ENCODE data around the gene ANK2.
"Not testable (repeated sequence)": the region's sequence is repeated elsewhere in the genome, so short reads cannot be mapped to it uniquely, and the experiment has no call there.

ANK2 gene

DNA sequence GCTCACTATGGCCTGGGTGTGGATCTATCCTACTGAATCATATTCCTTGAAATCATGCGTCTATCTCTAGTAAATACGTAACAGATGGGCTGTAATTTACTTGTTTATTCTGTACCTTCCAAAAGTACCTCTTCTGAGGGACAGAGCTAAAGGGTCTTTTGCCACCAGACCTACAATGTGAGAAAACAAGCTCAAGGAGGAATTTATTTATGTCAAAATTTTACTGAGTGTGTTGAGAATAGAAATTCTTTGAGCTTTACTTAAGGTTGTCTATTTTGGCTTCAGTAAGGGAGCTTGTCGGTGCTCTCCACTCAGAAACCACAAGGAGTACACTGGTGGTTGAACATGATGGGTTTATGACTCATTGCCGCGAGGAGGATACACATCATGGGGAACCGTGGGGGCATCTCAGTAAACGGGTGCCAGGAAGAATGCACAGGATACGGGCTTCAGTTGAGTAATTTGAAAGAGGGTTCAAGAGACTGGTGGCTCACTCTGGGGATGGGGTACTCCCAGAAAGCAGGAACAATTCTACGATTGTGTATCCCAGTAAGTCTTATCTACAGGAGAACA lies 3.0 kb downstream of the ANK2 start:
- no peak for DNase-seq

DNA sequence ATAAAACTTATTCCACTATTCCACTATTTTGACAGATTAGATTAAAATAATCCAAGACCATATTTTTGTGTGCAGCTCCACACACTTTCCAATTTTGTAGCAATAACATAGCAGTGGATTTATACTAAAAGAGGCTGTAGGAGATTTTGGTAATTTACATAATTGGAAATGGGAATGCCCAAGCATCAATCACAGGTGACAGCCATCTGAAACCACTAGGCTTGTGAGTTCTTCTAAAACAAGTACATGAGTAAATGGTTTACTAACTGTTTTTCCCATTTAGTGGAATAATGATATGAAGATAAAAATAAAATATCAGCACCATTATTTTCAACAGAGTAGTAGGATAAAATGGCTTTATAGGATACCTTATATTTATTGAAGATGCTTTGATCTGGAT lies 4.4 kb downstream of the ANK2 start:
- DNase-seq, result no peak

DNA sequence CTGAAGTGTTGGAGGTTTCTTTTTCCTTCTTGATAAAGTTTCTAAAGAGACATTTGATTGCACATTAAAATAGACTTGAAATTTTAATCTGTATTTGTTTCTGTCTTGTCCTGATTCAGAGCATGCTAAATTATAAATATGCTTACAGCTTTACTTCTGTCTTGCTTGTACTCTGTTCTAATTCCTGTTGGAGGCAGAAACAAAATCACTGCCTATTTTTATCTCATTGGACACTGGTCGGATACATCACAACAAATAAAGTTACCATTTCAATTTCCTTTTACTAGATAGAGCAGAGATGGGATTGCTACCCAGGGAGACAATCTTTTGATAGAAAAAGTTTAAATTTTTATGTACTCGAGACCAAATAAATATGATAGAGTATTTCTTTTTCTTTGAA lies 6.9 kb downstream of the ANK2 start:
- no peak for DNase-seq

DNA sequence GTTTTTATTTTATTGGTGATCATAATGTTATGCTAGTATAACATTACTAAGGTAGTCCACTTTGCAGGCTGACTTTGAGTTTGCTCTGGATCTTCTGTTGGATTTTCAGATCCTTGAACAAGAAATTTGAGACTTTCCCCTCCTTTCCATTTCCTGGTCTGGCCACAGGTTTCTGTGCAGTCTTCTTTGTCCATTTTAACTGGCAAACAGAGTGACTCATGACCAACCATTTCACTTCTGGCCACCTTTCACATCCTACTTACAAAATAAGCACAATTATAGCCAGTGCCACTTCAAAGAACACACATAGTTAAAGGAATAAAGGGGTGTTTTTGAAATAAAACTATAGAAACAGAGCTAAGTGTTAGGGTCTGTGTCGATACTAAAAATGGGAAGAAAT lies 8.4 kb downstream of the ANK2 start:
- DNase-seq, result no peak

DNA sequence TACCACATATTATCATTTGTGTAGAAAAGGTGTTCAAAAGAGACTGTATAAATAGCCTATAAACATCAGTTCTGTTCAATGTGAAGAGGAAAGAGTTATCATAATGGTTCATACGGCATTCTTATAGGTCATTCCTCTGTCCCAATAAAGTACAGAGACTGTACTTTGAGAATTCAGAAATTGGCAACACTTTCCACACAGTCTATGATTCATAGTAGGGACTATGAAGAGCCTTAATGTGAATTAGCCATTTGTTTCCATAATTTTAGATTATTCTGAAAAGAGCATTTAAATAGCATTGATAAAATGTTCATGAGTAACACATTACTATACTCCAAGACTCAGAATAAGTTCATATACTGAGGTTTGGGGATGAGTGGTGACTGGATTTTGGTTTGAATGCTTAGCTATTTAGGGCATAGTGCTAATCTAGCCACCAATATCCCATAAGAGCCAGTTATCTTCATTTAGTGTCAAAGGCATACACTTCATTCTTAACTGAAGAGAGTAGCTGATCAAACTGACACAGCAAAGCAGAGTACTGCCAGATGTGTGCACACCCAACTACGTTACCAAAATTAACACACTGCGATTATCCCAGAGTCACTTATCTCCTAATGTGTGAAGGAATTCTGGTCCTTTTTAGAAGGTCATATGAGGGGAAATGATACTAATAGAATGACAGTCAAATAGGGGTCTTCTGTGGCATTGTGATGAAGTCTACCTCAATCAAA lies 10.2 kb downstream of the ANK2 start:
- DNase-seq, result no peak

DNA sequence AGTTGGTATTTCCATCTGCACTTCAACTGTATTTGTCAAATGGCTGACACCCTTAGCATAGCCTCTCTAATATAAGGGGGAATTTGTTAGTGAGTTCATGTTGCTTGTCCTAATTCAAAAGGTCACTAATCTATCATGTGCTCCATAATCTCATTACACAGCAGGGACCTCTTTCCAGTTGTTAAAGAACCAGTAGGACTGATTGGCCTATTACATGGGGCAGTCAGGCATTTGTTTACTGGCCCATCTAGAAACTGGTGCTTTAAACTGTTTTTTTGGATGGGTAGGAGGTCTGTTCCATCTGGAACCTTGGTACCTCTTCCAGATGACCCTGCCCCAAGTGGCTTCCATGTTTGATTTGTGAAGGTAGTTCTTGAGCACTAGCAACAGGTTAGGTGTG lies 11.4 kb downstream of the ANK2 start:
- no peak for DNase-seq

DNA sequence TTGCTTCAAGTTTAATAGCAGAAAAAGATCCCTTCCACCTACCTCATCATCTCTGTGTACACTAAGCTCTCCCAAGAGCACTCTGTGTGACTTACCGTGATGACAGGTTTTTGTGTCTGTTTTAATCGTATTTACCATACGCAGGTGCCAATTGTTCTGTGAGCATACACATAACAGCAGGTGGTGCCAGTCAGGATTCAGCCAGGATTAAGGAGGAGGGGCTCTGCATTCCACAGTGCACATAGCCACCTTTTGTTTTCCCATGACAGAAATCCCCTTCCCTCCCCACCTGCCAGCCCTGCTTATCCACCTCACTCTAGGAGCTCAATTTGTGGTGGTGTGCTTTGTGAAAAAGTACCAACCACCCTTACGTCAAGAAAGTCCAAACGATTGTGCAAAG lies 14.8 kb downstream of the ANK2 start:
- DNase-seq, result no peak

DNA sequence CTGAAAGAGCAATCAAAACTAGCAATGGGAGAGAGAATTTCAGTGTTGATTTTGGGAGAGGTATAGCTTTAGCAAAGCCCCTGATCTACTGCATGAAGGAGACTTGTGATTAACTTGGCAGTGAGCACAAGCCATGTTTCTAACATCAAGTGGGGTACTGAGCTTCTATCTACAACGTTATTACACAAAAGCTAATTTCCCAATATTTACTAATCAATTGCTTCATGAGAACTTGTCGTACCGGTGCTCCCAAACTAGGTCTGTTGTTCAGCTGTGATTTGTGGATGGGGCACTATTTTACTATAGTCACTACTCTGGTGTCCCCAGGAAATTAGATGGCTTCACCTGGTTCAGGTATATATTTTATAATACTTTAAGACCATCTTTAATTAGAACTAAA lies 16.2 kb downstream of the ANK2 start:
- no peak for DNase-seq

DNA sequence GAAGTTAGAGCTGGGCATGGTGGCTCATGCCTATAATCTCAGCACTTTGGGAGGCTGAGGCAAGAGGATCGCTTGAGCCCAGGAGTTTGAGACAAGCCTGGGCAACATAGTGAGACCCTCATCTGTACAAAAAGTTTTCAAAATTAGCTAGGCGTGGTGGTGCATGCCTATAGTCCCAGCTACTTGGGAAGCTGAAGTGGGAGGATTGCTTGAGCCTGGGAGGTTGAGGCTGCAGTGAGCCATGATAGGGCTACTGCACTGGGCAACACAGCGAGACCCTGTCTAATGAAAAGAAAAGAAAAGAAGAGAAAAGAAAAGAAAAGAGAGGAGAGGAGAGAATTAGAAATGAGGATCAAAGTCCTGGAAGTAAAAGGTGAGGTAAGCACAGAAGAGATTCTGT lies 19.3 kb downstream of the ANK2 start:
- DNase-seq, result not testable (repeated sequence)

DNA sequence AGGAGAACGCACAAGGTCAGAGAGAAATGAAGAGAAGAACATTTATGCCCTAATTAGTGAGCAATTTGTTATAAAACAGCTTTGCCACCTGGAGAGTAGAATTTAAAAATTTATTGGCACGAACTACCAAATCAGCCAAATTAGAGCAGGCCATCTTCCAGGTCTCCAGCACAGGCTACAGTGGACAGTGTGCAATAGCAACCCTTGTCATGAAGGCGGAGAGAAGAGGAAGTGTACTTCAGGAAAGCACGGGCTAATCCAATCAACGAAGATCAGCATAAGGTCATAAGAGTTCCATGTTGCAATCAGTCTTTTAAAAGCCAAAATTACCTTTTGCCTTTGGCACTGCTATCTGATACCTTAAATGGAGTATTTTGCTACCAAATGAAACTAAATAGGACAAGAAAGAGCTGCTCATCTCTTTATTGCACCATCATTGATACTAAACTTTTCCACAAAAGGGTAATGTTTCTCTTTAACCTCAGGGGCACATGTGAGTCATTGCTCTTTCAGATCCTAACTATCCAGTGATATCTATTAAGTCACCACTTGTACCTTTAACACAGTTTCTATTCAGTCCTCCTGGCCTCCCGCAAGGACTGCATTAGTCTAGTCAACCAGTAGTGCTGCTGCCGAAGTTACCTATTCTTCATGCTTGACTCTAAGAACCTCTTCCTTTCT lies 19.9 kb downstream of the ANK2 start:
- DNase-seq, result no peak

DNA sequence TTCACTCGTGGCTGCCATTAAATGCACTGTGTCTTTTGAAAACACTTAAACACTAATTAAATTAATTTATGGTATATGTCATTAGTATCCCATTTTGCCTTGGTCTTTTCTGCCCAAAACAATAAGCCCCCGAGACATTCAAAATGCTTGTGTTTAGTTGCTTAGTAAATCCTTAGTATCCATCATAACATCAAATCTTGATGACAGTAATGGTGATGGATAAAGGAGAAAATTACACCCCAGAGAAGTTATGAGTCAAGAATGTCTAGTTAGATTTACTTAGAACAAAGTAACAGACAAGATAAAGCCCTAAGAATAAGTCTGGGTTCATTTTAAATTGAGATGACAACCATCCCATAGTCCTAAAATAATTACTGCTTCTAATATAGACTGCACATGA lies 21.3 kb downstream of the ANK2 start:
- DNase-seq, result no peak

DNA sequence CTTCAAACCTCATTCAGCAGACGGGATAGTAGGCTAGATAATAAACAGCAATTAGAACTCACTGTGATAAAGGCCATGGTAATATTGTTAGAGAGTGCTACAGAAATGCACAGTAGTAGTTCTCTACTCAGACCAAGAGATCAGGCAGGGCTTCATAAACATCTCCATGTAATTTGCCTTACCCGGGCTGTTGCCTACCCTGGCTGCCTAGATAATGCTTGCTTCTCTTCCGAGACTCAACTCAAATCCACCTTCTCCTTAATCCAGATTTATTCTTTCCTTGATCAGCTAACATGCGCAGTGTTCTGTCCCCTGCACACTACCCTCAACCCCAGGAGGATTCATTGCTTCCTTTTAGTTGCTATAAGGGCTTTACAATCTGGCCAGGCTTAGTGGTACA lies 21.8 kb downstream of the ANK2 start:
- no peak for DNase-seq

DNA sequence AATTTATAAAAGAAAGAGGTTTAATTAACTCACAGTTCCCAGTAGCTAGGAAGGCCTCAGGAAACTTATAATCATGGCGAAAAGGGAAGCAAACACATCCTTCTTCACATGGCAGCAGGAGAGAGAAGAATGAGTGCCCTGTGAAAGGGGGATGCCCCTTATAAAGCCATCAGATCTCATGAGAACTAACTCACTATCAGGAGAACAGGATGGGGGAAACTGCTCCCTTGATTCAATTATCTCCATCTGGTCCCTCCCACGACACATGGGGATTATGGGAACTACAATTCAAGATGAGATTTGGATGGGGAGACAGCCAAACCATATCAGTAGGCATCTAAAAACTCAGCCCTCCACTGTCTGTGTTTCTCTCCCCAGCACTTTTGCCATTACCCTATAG lies 22.4 kb downstream of the ANK2 start:
- no peak for DNase-seq

DNA sequence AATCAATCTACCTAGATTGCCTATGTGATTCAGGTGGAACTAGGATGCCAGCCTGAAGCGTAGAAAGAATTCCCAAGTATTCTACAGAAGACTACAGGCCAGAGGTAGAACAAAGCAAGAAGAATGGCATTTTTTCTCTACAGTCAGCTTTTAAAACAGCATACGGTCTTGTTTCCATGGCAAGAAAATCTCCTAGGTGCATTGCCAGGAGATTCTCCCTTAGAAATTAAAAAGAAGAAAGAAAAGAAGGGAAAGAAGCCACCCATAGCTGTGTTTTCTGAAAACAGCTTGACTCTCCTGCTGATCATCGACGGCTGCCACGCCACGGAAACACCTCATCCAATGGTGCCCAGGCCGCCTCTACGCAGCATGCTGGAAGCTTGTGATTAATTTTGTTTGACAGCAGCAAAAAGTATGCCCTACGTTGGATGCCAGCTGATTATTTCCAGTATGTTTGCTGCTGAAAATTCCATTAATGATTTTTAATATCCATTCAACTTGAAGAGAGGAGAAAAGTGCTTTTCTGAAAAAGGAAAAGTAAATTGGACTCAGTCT lies 24.1 kb downstream of the ANK2 start:
- no peak for DNase-seq

DNA sequence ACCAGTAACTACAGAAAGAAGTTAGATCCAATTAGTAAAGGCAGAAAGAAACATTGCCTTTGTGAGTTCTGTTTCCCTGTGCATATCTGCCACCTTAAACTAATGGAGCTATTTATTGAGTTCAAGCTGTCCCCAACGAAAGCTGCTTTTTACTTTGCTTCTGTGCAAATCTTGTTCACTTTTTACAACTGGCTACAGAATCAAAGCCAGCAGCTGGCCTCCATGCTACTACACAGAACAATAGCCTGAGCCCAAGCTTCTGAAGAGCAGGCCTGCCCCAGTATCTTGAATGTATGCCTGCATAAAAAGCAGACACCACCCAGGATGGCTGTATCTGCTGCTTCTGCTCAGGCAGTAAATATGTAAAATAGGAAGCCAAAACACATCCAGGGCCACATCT lies 28.1 kb downstream of the ANK2 start:
- no peak for DNase-seq

DNA sequence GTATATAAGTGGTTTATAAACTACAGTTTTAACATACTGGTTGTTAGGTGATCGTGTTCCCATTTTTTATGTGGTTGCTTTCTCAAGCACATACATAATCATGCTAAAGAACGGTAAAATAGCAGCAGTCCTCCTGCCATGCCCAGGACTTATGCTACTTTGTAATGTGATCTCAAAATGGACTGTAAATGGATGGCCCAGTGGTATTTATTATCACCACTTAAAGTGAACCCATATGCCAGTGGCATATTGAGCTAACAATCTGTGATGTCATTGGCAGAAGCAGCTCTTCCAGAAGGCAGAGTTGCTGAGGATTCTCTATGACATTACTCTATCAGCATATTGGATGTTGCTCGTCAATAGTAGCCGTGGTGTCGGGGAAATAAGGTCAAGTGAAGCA lies 28.6 kb downstream of the ANK2 start:
- no peak for DNase-seq

DNA sequence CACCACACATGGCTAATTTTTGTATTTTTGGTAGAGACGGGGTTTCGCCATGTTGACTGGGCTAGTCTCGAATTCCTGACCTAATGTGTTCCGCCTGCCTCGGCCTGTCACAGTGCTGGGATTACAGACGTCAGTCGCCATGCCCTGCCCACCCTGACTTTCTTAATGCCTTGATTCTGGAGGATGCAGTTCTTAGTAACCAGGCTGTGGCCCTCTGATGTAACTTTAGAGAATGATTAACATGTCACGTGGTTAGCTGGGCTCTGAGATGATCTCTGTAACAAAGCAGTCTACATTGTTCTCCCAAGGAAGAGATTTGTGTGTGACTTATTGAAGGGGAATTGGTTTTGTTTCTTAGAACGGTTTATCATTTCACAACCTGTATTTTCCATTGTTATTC lies 30.6 kb downstream of the ANK2 start:
- DNase-seq, result no peak

DNA sequence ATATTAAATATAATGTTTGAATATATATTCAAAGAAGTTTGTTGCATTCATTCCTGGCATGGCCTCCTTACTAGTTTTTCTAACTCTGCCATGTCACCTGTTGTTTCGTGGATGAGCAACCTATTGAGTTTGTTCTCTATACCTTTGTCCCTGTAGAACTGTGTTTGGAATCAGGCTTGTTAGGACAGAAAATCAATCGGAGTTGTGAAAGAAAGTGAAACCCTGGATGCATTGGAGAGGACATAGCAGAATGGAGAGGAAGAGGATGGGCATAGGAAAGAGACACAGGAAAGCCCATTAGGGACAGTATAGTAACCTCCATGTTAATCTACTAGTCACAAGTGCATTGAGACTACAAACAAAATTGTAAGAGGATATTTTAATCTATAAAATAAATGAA lies 31.2 kb downstream of the ANK2 start:
- DNase-seq, result no peak

DNA sequence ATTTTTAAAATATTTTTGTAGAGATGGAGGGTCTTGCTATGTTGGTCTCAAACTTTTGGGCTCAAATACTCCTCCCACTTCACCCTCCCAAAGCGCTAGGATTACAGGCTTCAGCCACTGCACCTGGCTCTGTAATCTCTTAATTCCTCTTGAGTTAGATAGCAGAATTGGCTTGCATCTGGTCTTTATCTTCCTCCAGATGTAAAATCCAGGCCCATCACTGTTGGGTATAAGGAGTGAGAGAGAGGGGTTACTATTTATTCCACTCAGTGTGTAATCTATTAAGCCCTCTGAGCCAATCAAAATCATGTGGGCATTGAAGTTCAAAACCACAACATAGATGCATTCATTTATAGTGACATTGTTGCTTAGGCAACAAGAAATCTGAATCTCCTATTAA lies 33.9 kb downstream of the ANK2 start:
- DNase-seq, result no peak

DNA sequence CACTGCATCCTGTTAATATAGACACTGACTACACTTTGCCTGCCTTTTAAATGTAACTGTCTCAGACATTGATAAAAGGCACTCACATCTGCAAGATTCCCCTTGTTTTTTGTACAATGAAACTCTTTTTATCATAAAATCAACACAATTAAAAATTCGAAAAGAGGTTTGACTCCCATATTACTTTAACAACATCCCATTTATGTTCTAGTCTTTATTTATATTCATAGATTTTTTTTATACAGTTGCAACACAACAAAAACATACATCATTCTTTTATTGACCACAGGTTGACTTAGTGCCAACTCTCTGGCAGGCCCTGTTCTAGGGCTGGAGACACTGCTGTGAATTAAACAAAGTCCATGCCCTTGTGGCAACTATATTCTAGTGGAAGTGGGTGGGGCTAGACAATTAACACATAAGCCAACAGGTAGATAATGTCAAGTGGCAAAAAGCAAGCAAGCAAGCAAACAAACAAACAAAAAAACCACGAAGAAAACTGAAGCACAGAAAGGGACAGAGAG lies 36.8 kb downstream of the ANK2 start:
- DNase-seq, result no peak

DNA sequence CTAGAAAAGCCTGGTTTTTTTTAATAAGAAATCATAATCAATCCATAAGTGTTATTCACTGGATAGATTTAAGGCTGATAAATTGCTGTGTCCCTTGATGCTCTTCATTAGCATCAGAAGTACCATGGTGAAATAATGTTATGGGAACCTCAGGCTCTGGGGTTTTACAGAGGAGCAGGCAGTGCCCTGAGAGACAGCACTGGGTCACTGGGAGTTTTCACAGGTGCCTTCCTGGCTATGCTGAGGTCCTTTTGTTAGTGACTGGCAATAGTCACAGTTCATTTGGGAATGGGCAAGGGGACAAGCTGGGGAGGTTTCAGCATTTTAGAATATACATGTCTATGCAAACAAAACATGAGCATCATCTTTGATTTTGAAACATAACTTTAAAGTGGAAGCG lies 38.6 kb downstream of the ANK2 start:
- no peak for DNase-seq

DNA sequence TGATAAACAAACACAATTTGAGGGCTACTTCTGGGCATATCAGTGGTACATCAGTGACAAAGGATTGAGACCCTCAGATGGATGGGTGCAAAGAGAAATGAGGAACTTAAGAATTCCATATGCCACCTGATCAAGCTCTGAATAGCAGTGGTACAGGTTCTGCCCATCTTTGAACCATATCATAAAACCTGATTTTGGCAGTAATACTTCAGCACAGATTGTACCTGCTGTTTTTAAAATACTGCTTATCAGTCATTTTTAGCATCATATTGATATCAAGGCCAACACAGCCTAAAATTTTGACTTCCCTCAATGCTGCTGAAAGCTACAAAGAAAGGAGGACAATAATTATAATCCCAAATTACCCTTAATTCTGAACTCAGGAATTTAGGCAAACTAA lies 41.5 kb downstream of the ANK2 start:
- no peak for DNase-seq

DNA sequence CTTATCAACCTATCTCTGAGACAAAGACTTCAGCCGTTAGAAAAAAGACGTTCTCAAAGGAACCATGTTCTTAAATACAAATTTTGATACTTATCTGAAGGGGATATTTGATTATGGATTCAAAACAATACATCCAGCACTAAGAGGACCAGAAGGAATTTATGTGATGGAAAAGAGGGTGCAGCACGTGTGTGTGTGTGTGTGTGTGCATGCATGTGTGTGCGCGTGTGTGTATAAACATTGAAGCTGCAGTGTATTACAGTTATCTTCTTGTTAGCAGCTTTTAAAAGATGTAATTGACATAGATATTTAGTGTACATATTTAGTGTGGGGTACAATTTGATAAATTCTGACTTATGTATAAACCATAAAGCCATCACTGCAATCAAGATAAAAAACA lies 44.9 kb downstream of the ANK2 start:
- DNase-seq, result no peak

DNA sequence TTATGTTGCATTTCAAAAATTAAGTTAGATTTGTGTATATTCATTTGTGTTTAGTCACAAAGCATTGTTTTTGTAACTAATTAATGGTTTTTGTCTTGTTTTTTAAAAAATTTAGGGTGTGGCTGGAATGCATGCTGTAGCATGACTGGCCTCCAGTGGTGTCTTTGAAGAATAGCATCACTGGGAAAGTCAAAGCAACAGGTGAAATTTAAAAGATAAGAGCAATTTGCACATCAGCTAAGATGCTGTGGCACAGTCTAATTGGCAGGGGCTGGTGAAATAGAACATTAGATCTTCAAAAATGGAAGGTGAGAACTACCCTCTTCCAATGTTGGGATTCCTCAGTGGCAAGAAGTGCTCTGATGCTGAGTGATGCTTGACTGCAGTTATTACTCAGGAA lies 45.3 kb downstream of the ANK2 start:
- no peak for DNase-seq
